Parathyroid adenoma (tissue), 2 donors: ENCODE measurements around the gene PLCB3.
"Not testable (repeated sequence)": the region's sequence is repeated elsewhere in the genome, so short reads cannot be mapped to it uniquely, and the experiment has no call there.

ENCODE experiments used
- H2AFZ ChIP-seq: fragments of 300-600 bp; sonication (generic); one replicate; pipeline ENCODE4 v1.7.0; 2017; ENCODE audit warnings: antibody characterized with exemption, mild to moderate bottlenecking
- H3K27ac ChIP-seq: fragments of 300-600 bp; sonication (generic); one replicate; pipeline ENCODE4 v1.7.0; 2017
- H3K27me3 ChIP-seq: fragments of 300-600 bp; sonication (generic); one replicate; pipeline ENCODE4 v1.7.0; 2017; ENCODE audit warnings: low read length; ENCODE audit not compliant: control insufficient read depth, insufficient read depth
- H3K36me3 ChIP-seq: fragments of 300-600 bp; sonication (generic); one replicate; pipeline ENCODE4 v1.7.0; 2017; ENCODE audit warnings: low read length; ENCODE audit not compliant: control insufficient read depth, insufficient read depth
- H3K4me1 ChIP-seq: fragments of 300-600 bp; sonication (generic); one replicate; pipeline ENCODE4 v1.7.0; 2017; ENCODE audit warnings: control low read depth
- H3K4me2 ChIP-seq: fragments of 300-600 bp; sonication (generic); one replicate; pipeline ENCODE4 v1.7.0; 2017; ENCODE audit warnings: low read length
- H3K4me3 ChIP-seq: fragments of 300-600 bp; sonication (generic); one replicate; pipeline ENCODE4 v1.7.0; 2017; ENCODE audit warnings: low read depth, low read length
- H3K79me2 ChIP-seq: fragments of 300-600 bp; sonication (generic); one replicate; pipeline ENCODE4 v1.7.0; 2017; ENCODE audit warnings: control low read depth
- H3K9ac ChIP-seq: fragments of 300-600 bp; sonication (generic); one replicate; pipeline ENCODE4 v1.7.0; 2017; ENCODE audit warnings: mild to moderate bottlenecking
- H3K9me3 ChIP-seq: fragments of 300-600 bp; sonication (generic); one replicate; pipeline ENCODE4 v1.7.0; 2017; ENCODE audit warnings: low read length; ENCODE audit not compliant: control insufficient read depth
- CTCF ChIP-seq: fragments of 300-600 bp; sonication (generic); IDR thresholded peaks from one replicate; pipeline ENCODE4 v1.7.0; 2017; ENCODE audit warnings: antibody characterized with exemption, mild to moderate bottlenecking
- donor health status: primary hyperparathyroidism.

The PLCB3 gene

GRCh38 chr11:64312947-64313346 is 61.6 kb downstream of the PLCB3 start:
- Histone ChIP-seq H3K27ac (no peak overlapping the region), H3K4me3 (no peak overlapping the region), H3K79me2 (no peaks in the 10 kb centered on the region), H2AFZ (no peak overlapping the region), H3K27me3 (no peaks in the 10 kb centered on the region), H3K9ac (no peak overlapping the region), H3K4me2 (no peak overlapping the region), H3K9me3 (no peaks in the 10 kb centered on the region), H3K36me3 (no peaks in the 10 kb centered on the region), H3K4me1 (peaks cover 2% of the 10 kb centered on the region)
- TF ChIP-seq CTCF = no peak

GRCh38 chr11:64313491-64314145 is 62.3 kb downstream of the PLCB3 start:
- Histone ChIP-seq H3K36me3 (no peaks in the 10 kb centered on the region), H3K9me3 (no peaks in the 10 kb centered on the region), H3K79me2 (no peaks in the 10 kb centered on the region), H3K27me3 (no peaks in the 10 kb centered on the region), H3K27ac (no peak overlapping the region), H3K4me3 (no peak overlapping the region), H3K4me2 (no peak overlapping the region), H3K4me1 (peaks cover 2% of the 10 kb centered on the region), H3K9ac (no peak overlapping the region), H2AFZ (no peak overlapping the region)
- TF ChIP-seq CTCF = no peak

GRCh38 chr11:64314146-64314804 is 62.9 kb downstream of the PLCB3 start:
- H3K9me3 ChIP-seq = no peaks in the 10 kb centered on the region
- no peak overlapping the region for H3K27ac ChIP-seq
- H3K36me3 ChIP-seq = no peaks in the 10 kb centered on the region
- no peak overlapping the region for H2AFZ ChIP-seq
- TF ChIP-seq CTCF = no peak
- no peaks in the 10 kb centered on the region for H3K27me3 ChIP-seq
- H3K4me3 ChIP-seq = no peak overlapping the region
- peaks cover 4% of the 10 kb centered on the region for H3K4me1 ChIP-seq
- H3K9ac ChIP-seq = no peak overlapping the region
- H3K4me2 ChIP-seq = no peak overlapping the region
- H3K79me2 ChIP-seq = no peaks in the 10 kb centered on the region

- Histone ChIP-seq H2AFZ (no peak overlapping the region), H3K4me3 (no peak overlapping the region), H3K9me3 (no peaks in the 10 kb centered on the region), H3K27me3 (no peaks in the 10 kb centered on the region), H3K4me1 (peaks cover 4% of the 10 kb centered on the region), H3K4me2 (no peak overlapping the region), H3K36me3 (no peaks in the 10 kb centered on the region), H3K79me2 (no peaks in the 10 kb centered on the region), H3K27ac (no peak overlapping the region), H3K9ac (no peak overlapping the region)
- TF ChIP-seq CTCF = no peak
These were observed 63.7 kb downstream of the PLCB3 start for GRCh38 chr11:64314805-64315561.

GRCh38 chr11:64315667-64316526 is 64.6 kb downstream of the PLCB3 start:
- H3K27ac ChIP-seq, H3K36me3 ChIP-seq, H3K4me1 ChIP-seq, H3K9me3 ChIP-seq, H2AFZ ChIP-seq, H3K27me3 ChIP-seq, H3K4me2 ChIP-seq, H3K4me3 ChIP-seq, H3K79me2 ChIP-seq, H3K9ac ChIP-seq: not testable (repeated sequence)
